Measurements from ENCODE around the gene ZNF358. TPM values are rescaled to one million over a fixed set of nuclear protein-coding genes. Genes with fewer than 3 reads are reported as not detected.
A peak's percentile ranks its signal among the peaks of the same experiment; 100 is the strongest.

ZNF358 gene
- total RNA-seq, 2 donors from 2014 or later = 40.2 to 93.6 TPM

- ATAC-seq (peak; percentile 86), DNase-seq (peak; percentile 66 to 88 (median 79))
- 19 to 22% methylated on average over 9 to 13 of the region's 13 CpGs for WGBS, 2 donors
- H3K27ac ChIP-seq = peak overlapping the region; percentile 23 to 72 (median 57)
- no peaks in the 10 kb centered on the region for H3K36me3 ChIP-seq (replicated peaks in 1 of 2; ENCODE audit: insufficient read depth in 1 of 2, low read depth in 2 of 2)
- intact Hi-C loops (cut with DNase I) = no loop called here
- TF ChIP-seq POLR2A (IDR thresholded peaks at IDR 0.05) (peak in 1 of 3 donors; percentile 38), CTCF (IDR thresholded peaks at IDR 0.05) (peak in 4 of 7 experiments; percentile 34 to 54 (median 44))
- H3K27me3 ChIP-seq = no peaks in the 10 kb centered on the region
- H3K4me1 ChIP-seq = peaks cover 16% of the 10 kb centered on the region
- no peaks in the 10 kb centered on the region for H3K9me3 ChIP-seq
- no peak overlapping the region for H3K4me3 ChIP-seq
Observed at GRCh38 chr19:7494416-7495098, 21.3 kb upstream of the ZNF358 start.

GRCh38 chr19:7497292-7497691 lies 18.6 kb upstream of the ZNF358 start:
- DNase-seq = no peak
- Histone ChIP-seq H3K27ac (no peak overlapping the region), H3K4me1 (peaks cover 23% of the 10 kb centered on the region), H3K36me3 (replicated peaks in 1 of 2; ENCODE audit: insufficient read depth in 1 of 2, low read depth in 2 of 2) (no peaks in the 10 kb centered on the region), H3K27me3 (no peaks in the 10 kb centered on the region), H3K9me3 (no peaks in the 10 kb centered on the region), H3K4me3 (no peak overlapping the region)
- no peak for ATAC-seq
- TF ChIP-seq CTCF (IDR thresholded peaks at IDR 0.05) (peak in 3 of 7 experiments; percentile 14 to 21 (median 21)), POLR2A (IDR thresholded peaks at IDR 0.05) (no peak)
- intact Hi-C loops (cut with DNase I) = no loop called here
- 58 to 74% methylated on average over 5 to 7 of the region's 7 CpGs for WGBS, 2 donors

- peaks cover 20% of the 10 kb centered on the region for H3K4me1 ChIP-seq
- TF ChIP-seq POLR2A (IDR thresholded peaks at IDR 0.05) (no peak), CTCF (IDR thresholded peaks at IDR 0.05) (peak in 2 of 7 experiments; percentile 13 to 14)
- DNase-seq (peak; percentile 59 to 82 (median 68)), ATAC-seq (peak; percentile 56)
- no peaks in the 10 kb centered on the region for H3K9me3 ChIP-seq
- no peak overlapping the region for H3K27ac ChIP-seq
- H3K4me3 ChIP-seq = no peak overlapping the region
- 3% methylated on average over 68 of the region's 93 CpGs; no CpG with 5 or more reads in 1 of the 2 donors for WGBS, 2 donors
- intact Hi-C loops (cut with DNase I) = no loop called here
- no peaks in the 10 kb centered on the region for H3K36me3 ChIP-seq (replicated peaks in 1 of 2; ENCODE audit: insufficient read depth in 1 of 2, low read depth in 2 of 2)
- no peaks in the 10 kb centered on the region for H3K27me3 ChIP-seq
Observed at GRCh38 chr19:7500811-7501450, 15.0 kb upstream of the ZNF358 start.

- WGBS, 2 donors = 40 to 53% methylated on average over 2 of the region's 2 CpGs
- no peaks in the 10 kb centered on the region for H3K27me3 ChIP-seq
- ATAC-seq (no peak), DNase-seq (no peak)
- intact Hi-C loops (cut with DNase I) = no loop called here
- H3K27ac ChIP-seq = no peak overlapping the region
- H3K36me3 ChIP-seq (replicated peaks in 1 of 2; ENCODE audit: insufficient read depth in 1 of 2, low read depth in 2 of 2) = no peaks in the 10 kb centered on the region
- no peaks in the 10 kb centered on the region for H3K9me3 ChIP-seq
- H3K4me3 ChIP-seq = no peak overlapping the region
- H3K4me1 ChIP-seq = peaks cover 21% of the 10 kb centered on the region
- TF ChIP-seq CTCF (IDR thresholded peaks at IDR 0.05) = no peak
- TF ChIP-seq POLR2A (IDR thresholded peaks at IDR 0.05) = no peak
Observed at GRCh38 chr19:7502552-7502951, 13.4 kb upstream of the ZNF358 start.

Measured in body of pancreas (tissue), 4 donors.